Measurements from ENCODE around the gene TASOR2.

TASOR2 gene

GRCh38 chr10:5640501-5640900 is 44.1 kb upstream of the TASOR2 start:
- ChIA-PET POLR2A (no interaction called here), CTCF (interaction anchor here (4.5 kb wide), 1 partner anchor 11 kb away, joined by 39 read pairs; no protein-coding TSS in a partner anchor)
- no peak for DNase-seq (ENCODE audit: low read depth, low spot score)
- no peak overlapping the region for H3K4me3 ChIP-seq (ENCODE audit: low read depth, low read length)
- TF ChIP-seq CTCF (IDR thresholded peaks at IDR 0.05; ENCODE audit: insufficient read depth, low read length, missing control alignments), result no peak

- no peak for TF ChIP-seq CTCF (IDR thresholded peaks at IDR 0.05; ENCODE audit: insufficient read depth, low read length, missing control alignments)
- ChIA-PET CTCF (interaction anchor here (2.0 to 4.5 kb wide), 2 partner anchors 12 to 18 kb away, joined by 6 to 39 read pairs; no protein-coding TSS in a partner anchor), POLR2A (no interaction called here)
- no peak overlapping the region for H3K4me3 ChIP-seq (ENCODE audit: low read depth, low read length)
- no peak for DNase-seq (ENCODE audit: low read depth, low spot score)
These were observed 43.1 kb upstream of the TASOR2 start for GRCh38 chr10:5641501-5641900.

GRCh38 chr10:5643346-5644067 is 41.1 kb upstream of the TASOR2 start:
- POLR2A ChIA-PET, result no interaction called here
- DNase-seq (ENCODE audit: low read depth, low spot score), result no peak
- TF ChIP-seq CTCF (IDR thresholded peaks at IDR 0.05; ENCODE audit: insufficient read depth, low read length, missing control alignments), result no peak
- CTCF ChIA-PET, result interaction anchor here (1.1 to 4.5 kb wide), 5 partner anchors 8 to 202 kb away, joined by 3 to 39 read pairs (median 6); no protein-coding TSS in a partner anchor
- no peak overlapping the region for H3K4me3 ChIP-seq (ENCODE audit: low read depth, low read length)

- no peak overlapping the region for H3K4me3 ChIP-seq (ENCODE audit: low read depth, low read length)
- no peak for TF ChIP-seq CTCF (IDR thresholded peaks at IDR 0.05; ENCODE audit: insufficient read depth, low read length, missing control alignments)
- CTCF ChIA-PET, result interaction anchor here (1.0 to 1.4 kb wide), 2 partner anchors 15 to 197 kb away, joined by 3 to 4 read pairs; no protein-coding TSS in a partner anchor
- POLR2A ChIA-PET, result no interaction called here
- DNase-seq (ENCODE audit: low read depth, low spot score), result no peak
These were observed 39.7 kb upstream of the TASOR2 start for GRCh38 chr10:5644930-5645329.

GRCh38 chr10:5645375-5645774 is 39.3 kb upstream of the TASOR2 start:
- POLR2A ChIA-PET, result no interaction called here
- TF ChIP-seq CTCF (IDR thresholded peaks at IDR 0.05; ENCODE audit: insufficient read depth, low read length, missing control alignments), result no peak
- no peak for DNase-seq (ENCODE audit: low read depth, low spot score)
- CTCF ChIA-PET, result interaction anchor here (1.0 to 1.4 kb wide), 2 partner anchors 15 to 197 kb away, joined by 3 to 4 read pairs; no protein-coding TSS in a partner anchor
- no peak overlapping the region for H3K4me3 ChIP-seq (ENCODE audit: low read depth, low read length)

- CTCF ChIA-PET, result interaction anchor here (1.0 to 2.2 kb wide), 3 partner anchors 15 to 16 kb away, joined by 3 to 11 read pairs (median 4); no protein-coding TSS in a partner anchor
- no peak overlapping the region for H3K4me3 ChIP-seq (ENCODE audit: low read depth, low read length)
These were observed 38.6 kb upstream of the TASOR2 start for GRCh38 chr10:5645944-5646617.

More at GRCh38 chr10:5645944-5646617, 38.6 kb upstream of the TASOR2 start:
- DNase-seq (ENCODE audit: low read depth, low spot score), result no peak
- POLR2A ChIA-PET, result no interaction called here
- no peak for TF ChIP-seq CTCF (IDR thresholded peaks at IDR 0.05; ENCODE audit: insufficient read depth, low read length, missing control alignments)

All from AG04449 (cell line).